Measurements from ENCODE around the gene PCSK5. TPM values are rescaled to one million over a fixed set of nuclear protein-coding genes. Genes with fewer than 3 reads are reported as not detected.
A peak's percentile ranks its signal among the peaks of the same experiment; 100 is the strongest.

PCSK5 gene
- polyA plus RNA-seq, 4 donors: 15.1 to 19.0 (median 16.8) TPM

- DNase-seq (ENCODE audit: low read depth in 4 of 4, low spot score in 3 of 4): no peak
These were observed 27.7 kb downstream of the PCSK5 start for GRCh38 chr9:75918154-75918553.

- no peak for DNase-seq (ENCODE audit: low read depth in 4 of 4, low spot score in 3 of 4)
These were observed 28.4 kb downstream of the PCSK5 start for GRCh38 chr9:75918909-75919308.

GRCh38 chr9:75921391-75922127, 31.1 kb downstream of the PCSK5 start:
- DNase-seq (ENCODE audit: low read depth in 4 of 4, low spot score in 3 of 4): no peak

GRCh38 chr9:75926385-75926784, 35.9 kb downstream of the PCSK5 start:
- no peak for DNase-seq (ENCODE audit: low read depth in 4 of 4, low spot score in 3 of 4)

GRCh38 chr9:75927356-75927755, 36.9 kb downstream of the PCSK5 start:
- no peak for DNase-seq (ENCODE audit: low read depth in 4 of 4, low spot score in 3 of 4)

- no peak for DNase-seq (ENCODE audit: low read depth in 4 of 4, low spot score in 3 of 4)
These were observed 39.7 kb downstream of the PCSK5 start for GRCh38 chr9:75930190-75930589.

GRCh38 chr9:75930730-75931321, 40.4 kb downstream of the PCSK5 start:
- no peak for DNase-seq (ENCODE audit: low read depth in 4 of 4, low spot score in 3 of 4)

GRCh38 chr9:75933982-75934381, 43.5 kb downstream of the PCSK5 start:
- DNase-seq (ENCODE audit: low read depth in 4 of 4, low spot score in 3 of 4): no peak

GRCh38 chr9:75935591-75935990, 45.1 kb downstream of the PCSK5 start:
- no peak for DNase-seq (ENCODE audit: low read depth in 4 of 4, low spot score in 3 of 4)

GRCh38 chr9:75937521-75938258, 47.2 kb downstream of the PCSK5 start:
- DNase-seq (ENCODE audit: low read depth in 4 of 4, low spot score in 3 of 4): no peak

GRCh38 chr9:75938946-75939345, 48.5 kb downstream of the PCSK5 start:
- DNase-seq (ENCODE audit: low read depth in 4 of 4, low spot score in 3 of 4): no peak

GRCh38 chr9:75939536-75940111, 49.2 kb downstream of the PCSK5 start:
- no peak for DNase-seq (ENCODE audit: low read depth in 4 of 4, low spot score in 3 of 4)

GRCh38 chr9:75941066-75941465, 50.6 kb downstream of the PCSK5 start:
- DNase-seq (ENCODE audit: low read depth in 4 of 4, low spot score in 3 of 4): no peak

- no peak for DNase-seq (ENCODE audit: low read depth in 4 of 4, low spot score in 3 of 4)
These were observed 51.3 kb downstream of the PCSK5 start for GRCh38 chr9:75941577-75942311.

- no peak for DNase-seq (ENCODE audit: low read depth in 4 of 4, low spot score in 3 of 4)
These were observed 56.3 kb downstream of the PCSK5 start for GRCh38 chr9:75946766-75947165.

- no peak for DNase-seq (ENCODE audit: low read depth in 4 of 4, low spot score in 3 of 4)
These were observed 56.8 kb downstream of the PCSK5 start for GRCh38 chr9:75947233-75947632.

GRCh38 chr9:75950998-75951397, 60.5 kb downstream of the PCSK5 start:
- no peak for DNase-seq (ENCODE audit: low read depth in 4 of 4, low spot score in 3 of 4)

- DNase-seq (ENCODE audit: low read depth in 4 of 4, low spot score in 3 of 4): no peak
These were observed 62.7 kb downstream of the PCSK5 start for GRCh38 chr9:75953218-75953617.

GRCh38 chr9:75956161-75956560, 65.7 kb downstream of the PCSK5 start:
- no peak for DNase-seq (ENCODE audit: low read depth in 4 of 4, low spot score in 3 of 4)

GRCh38 chr9:75957116-75957515, 66.6 kb downstream of the PCSK5 start:
- no peak for DNase-seq (ENCODE audit: low read depth in 4 of 4, low spot score in 3 of 4)

GRCh38 chr9:75958226-75958625, 67.8 kb downstream of the PCSK5 start:
- DNase-seq (ENCODE audit: low read depth in 4 of 4, low spot score in 3 of 4): peak in 1 of 4 donors; percentile 27
